Neural progenitor cell (in vitro differentiated cells): ENCODE measurements around the gene REM2.

ENCODE experiments used
- CTCF ChIP-seq: fragments of 200-600 bp; sonication (generic); IDR thresholded peaks from 2 replicates; pipeline ENCODE4 v1.5.1; 2017; ENCODE audit warnings: antibody characterized with exemption, mild to moderate bottlenecking
- EZH2phosphoT487 ChIP-seq: fragments of 200-600 bp; sonication (generic); IDR thresholded peaks from 2 replicates; pipeline ENCODE4 v1.6.1; 2017; ENCODE audit warnings: antibody characterized with exemption

DNA sequence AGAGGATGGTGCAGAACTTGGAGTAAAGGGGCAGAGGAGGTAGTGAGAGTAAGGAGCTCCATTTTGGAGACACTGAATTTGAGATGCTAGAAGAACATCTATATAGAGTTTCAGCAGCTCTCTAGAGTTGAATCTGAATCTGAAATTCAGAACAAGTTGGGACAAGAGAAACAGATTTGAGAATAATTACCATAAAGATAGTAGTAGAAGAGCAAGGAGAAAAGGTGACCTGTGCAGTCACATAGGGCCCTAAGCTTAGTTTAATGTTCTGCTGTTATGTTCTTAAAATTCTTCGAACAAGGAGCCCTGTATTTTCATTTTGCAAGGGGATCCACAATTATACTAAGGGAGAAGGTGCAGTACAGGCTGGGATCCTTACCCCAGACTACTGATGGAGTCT, 7.4 kb downstream of the REM2 start:
- TF ChIP-seq CTCF (no peak), EZH2phosphoT487 (no peak)
